GM23338 (cell line): ENCODE measurements around the gene BTBD1.

ENCODE experiments used
- CTCF ChIP-seq, 2 experiments: fragments of 200-600 bp in 1 of 2; sonication (generic) in 1 of 2; conservative IDR thresholded peaks; 2 replicates each; pipeline versions ENCODE4 v1.5.1 to v1.6.1; 2016 to 2017; ENCODE audit warnings: antibody characterized with exemption in 2 of 2, low read depth in 2 of 2, mild to moderate bottlenecking in 2 of 2, moderate library complexity in 1 of 2
- EZH2 ChIP-seq: fragments of 200-600 bp; sonication (generic); IDR thresholded peaks from one replicate; pipeline ENCODE4 v1.8.0; 2017; ENCODE audit warnings: antibody characterized with exemption, mild to moderate bottlenecking, low read depth; ENCODE audit not compliant: unreplicated experiment
- POLR2AphosphoS5 ChIP-seq: IDR thresholded peaks from 2 replicates; pipeline ENCODE4 v1.6.1; 2016; ENCODE audit warnings: antibody characterized with exemption, low read depth

GRCh38 chr15:83092309-83092976 lies 25.4 kb upstream of the BTBD1 start:
- no peak for TF ChIP-seq CTCF (conservative IDR thresholded peaks at IDR 0.05; ENCODE audit: low read depth in 2 of 2)
- no peak for TF ChIP-seq POLR2AphosphoS5
- TF ChIP-seq EZH2: no peak
